Renal cortical epithelial cell (primary cell): Measurements from ENCODE around the gene UBR1. TPM values are rescaled to one million over a fixed set of nuclear protein-coding genes. Genes with fewer than 3 reads are reported as not detected.
"Not testable (repeated sequence)": the region's sequence is repeated elsewhere in the genome, so short reads cannot be mapped to it uniquely, and the experiment has no call there.

Experiments
- DNase-seq: peaks from one replicate; pipeline ENCODE4 v3.0.0-alpha.2; 2011; ENCODE audit warnings: low read depth
- total RNA-seq: library from RNA; depleted of rRNA; stranded (reverse); fragments of >200 nt; gene quantifications from 2 replicates; pipeline ENCODE4 v1.2.3, GENCODE V29; 2014

UBR1 gene
- total RNA-seq, 1 donor from 2014 or later: 32.2 TPM

- DNase-seq: no peak
Measured at GRCh38 chr15:42915654-42916315, 190.1 kb downstream of the UBR1 start.

DNA sequence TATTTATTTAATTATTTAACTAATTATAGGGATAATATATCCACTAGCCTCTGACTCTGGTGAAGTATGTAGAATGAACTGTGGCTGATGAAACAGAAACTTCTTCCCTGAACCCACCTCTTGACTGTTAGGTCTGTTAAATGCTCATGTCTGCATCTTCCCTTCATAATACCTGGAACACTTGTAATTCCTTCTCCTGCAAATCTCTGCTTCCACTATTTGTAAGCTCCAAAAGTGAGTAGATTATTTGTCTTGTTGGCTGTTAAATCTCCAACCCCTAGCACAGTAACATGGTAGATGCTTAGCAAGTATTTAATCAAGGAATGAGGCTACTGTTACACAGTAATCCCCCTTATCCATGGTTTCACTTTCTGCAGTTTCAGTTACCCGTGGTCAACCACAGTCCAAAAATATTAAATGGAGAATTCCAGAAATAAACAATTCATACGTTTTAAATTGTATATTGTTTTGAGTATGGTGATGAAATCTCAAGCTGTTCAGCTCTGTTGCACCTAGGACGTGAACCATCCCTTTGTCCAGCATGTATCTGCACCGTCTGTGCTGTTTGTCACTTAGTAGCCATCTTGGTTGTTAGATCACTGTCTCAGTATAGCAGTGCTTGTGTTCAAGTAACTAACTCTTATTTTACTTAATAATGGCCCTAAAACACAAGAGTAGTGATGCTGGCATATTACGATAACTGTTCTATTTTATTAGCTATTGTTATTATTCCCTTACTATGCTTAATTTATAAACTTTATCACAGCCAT lies 190.9 kb downstream of the UBR1 start:
- no peak for DNase-seq

- DNase-seq: no peak
Measured at GRCh38 chr15:42911058-42911592, 194.7 kb downstream of the UBR1 start.

GRCh38 chr15:42908538-42908937 lies 197.3 kb downstream of the UBR1 start:
- DNase-seq: no peak

DNA sequence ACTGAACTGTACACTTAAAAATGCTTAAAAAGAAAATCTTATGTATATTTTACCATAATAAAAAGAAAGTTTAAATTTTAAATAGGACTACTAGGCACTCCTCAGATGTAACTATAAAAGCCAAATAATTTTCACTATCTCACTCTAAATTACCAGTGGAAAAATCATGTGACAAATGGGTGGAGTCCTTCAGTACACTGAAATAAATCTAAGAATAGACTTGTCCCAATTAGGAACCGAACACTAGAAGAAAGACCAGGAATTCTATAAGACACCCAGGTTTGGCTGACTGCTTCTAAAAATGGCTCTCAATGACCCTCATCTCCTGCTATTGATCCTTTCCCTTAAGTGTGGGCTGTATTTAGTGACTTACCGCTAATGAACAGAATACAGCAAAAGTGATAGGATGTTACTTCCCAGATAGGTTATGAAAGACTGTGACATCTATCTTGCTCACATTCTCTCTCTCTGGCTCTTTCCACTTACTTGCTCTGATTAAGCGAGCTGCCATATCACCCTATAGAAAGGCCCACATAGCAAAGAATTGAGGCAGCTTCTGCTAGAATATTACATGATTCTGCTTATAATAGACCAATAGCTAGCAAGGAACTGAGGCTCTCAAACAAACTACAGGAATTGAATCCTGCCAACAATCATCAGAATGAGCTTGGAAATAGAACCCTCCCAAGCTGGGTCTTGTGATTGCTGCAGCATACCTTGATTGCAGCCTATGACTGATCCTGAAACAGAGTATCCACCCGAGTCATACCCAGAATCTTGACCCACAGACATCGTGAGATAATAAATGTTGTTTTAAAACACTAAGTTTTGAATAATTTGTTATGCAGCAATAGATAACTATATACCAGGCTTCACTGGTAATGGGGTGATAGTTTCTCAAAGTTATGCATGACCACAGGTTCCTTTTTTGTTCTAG lies 202.2 kb downstream of the UBR1 start:
- DNase-seq: no peak

GRCh38 chr15:42893911-42894310 lies 211.9 kb downstream of the UBR1 start:
- DNase-seq: not testable (repeated sequence)

Other genes with a start within 250 kb of the UBR1 start
- gene TTBK2, start 185.3 kb downstream of the UBR1 start, total RNA-seq: 12.0 and 20.6 TPM in 2 replicates
- 23.4 and 37.0 TPM in 2 replicates for gene TMEM62, start 27.5 kb upstream of the UBR1 start, total RNA-seq
- 97.7 and 153 TPM in 2 replicates for gene CCNDBP1, start 79.4 kb upstream of the UBR1 start, total RNA-seq
- gene EPB42, start 115.0 kb upstream of the UBR1 start, total RNA-seq: not detected in 2 replicates
- 0.25 and 0.35 TPM in 2 replicates for gene TGM5, start 160.9 kb upstream of the UBR1 start, total RNA-seq
- gene TGM7, start 196.2 kb upstream of the UBR1 start, total RNA-seq: not detected in 2 replicates
- 15.1 and 16.6 TPM in 2 replicates for gene LCMT2, start 224.5 kb upstream of the UBR1 start, total RNA-seq